Natural killer cell (primary cell): ENCODE data around the gene LCE3E. TPM values are rescaled to one million over a fixed set of nuclear protein-coding genes. Genes with fewer than 3 reads are reported as not detected.

Experiments used
- ATAC-seq, 3 donors: fragments of 150-1000 bp in 2 of 3; fragments of 200-7000 bp in 1 of 3; cut with Tn5 transposase; 1 replicate in 1 of 3; 2 replicates in 2 of 3; pipeline ENCODE4 v1.10.0; 2021; ENCODE audit warnings: mild to moderate bottlenecking in 2 of 3, moderate library complexity in 2 of 3
- DNase-seq, 2 donors: peaks; one replicate each; pipeline versions ENCODE4 v3.0.0 to v3.0.0-alpha.2; 2013 to 2021; ENCODE audit warnings: mixed read lengths in 1 of 2
- H3K27ac ChIP-seq: one replicate; pipeline ENCODE4 v1.5.1; 2013; ENCODE audit warnings: mild to moderate bottlenecking, low read length
- H3K27me3 ChIP-seq: one replicate; pipeline ENCODE4 v1.6.1; 2013; ENCODE audit warnings: low read length; ENCODE audit not compliant: control insufficient read depth, insufficient read depth
- H3K36me3 ChIP-seq: one replicate; pipeline ENCODE4 v1.6.1; 2013; ENCODE audit warnings: low read length; ENCODE audit not compliant: control insufficient read depth, insufficient read depth
- H3K4me1 ChIP-seq: one replicate; pipeline ENCODE4 v1.6.1; 2013; ENCODE audit warnings: low read length; ENCODE audit not compliant: control insufficient read depth, insufficient read depth
- H3K4me3 ChIP-seq: one replicate; pipeline ENCODE4 v1.5.1; 2013; ENCODE audit warnings: low read length
- H3K9me3 ChIP-seq: one replicate; pipeline ENCODE4 v1.6.1; 2013; ENCODE audit warnings: low read length; ENCODE audit not compliant: control insufficient read depth, insufficient read depth
- H3K27ac Mint-ChIP-seq, 2 donors: one replicate each; pipeline ENCODE4 v1.8.0; 2022; ENCODE audit warnings: mild to moderate bottlenecking in 2 of 2, mixed read lengths in 2 of 2, moderate library complexity in 1 of 2
- H3K27me3 Mint-ChIP-seq, 2 donors: one replicate each; pipeline ENCODE4 v1.8.0; 2022; ENCODE audit warnings: low read depth in 2 of 2, mixed read lengths in 2 of 2
- H3K36me3 Mint-ChIP-seq: one replicate; pipeline ENCODE4 v1.8.0; 2022; ENCODE audit warnings: mixed read lengths
- H3K4me1 Mint-ChIP-seq, 2 donors: one replicate each; pipeline ENCODE4 v1.8.0; 2022; ENCODE audit warnings: mixed read lengths in 2 of 2
- H3K4me3 Mint-ChIP-seq: one replicate; pipeline ENCODE4 v1.8.0; 2022; ENCODE audit warnings: mild to moderate bottlenecking, moderate library complexity, mixed read lengths
- H3K9me3 Mint-ChIP-seq, 2 donors: one replicate each; pipeline ENCODE4 v1.8.0; 2022; ENCODE audit warnings: mixed read lengths in 2 of 2
- CTCF ChIP-seq: fragments of 200-600 bp; IDR thresholded peaks from one replicate; pipeline ENCODE4 v1.8.0; 2022; ENCODE audit warnings: antibody characterized with exemption
- WGBS: methylation state at CpG from one replicate; pipeline ENCODE4 v1.1.7; 2013; ENCODE audit warnings: missing lambda C conversion rate; ENCODE audit not compliant: insufficient coverage; 5-methylcytosine and 5-hydroxymethylcytosine counted together
- intact Hi-C: fragments of 100-400 bp; cut with micrococcal nuclease; formaldehyde crosslinking; loops from one replicate; pipeline ENCODE4 v1.14.2; 2022
- total RNA-seq, 4 donors: library from RNA; stranded (reverse); fragments of 120-200 nt in 1 of 4; gene quantifications; one replicate each; pipeline versions ENCODE4 v1.2.3 to v1.2.4, GENCODE V29; 2013 to 2022

LCE3E gene
- total RNA-seq, 3 donors from 2014 or later (not counting 1 experiment from before 2014, with no cell fraction given): not detected

DNA sequence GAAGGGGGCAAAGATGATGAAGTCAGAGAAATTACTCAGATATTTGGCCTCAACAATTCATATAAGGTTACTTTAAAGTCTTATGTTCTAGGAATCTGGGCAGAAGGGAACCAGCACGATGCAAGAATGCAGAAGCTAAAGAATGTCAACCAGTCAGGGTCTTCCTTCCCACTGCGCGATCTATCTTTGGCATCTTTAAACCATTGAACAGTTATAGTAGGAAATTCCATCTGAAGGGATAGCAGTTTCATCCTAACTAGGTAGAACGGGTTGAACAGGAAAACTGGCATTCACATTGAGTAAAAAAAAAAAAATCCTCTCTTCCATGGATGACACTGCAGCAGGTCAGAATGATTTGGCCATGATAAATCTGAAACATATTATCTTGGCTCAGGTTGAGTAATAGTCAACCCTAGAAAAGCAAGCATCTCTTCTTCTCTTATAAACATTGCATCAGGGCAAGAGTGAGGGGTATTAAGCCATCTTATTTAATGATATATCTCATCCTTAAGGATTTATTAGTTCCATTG lies 46.0 kb downstream of the LCE3E start:
- Mint-ChIP-seq H3K9me3 (no peaks in the 10 kb centered on the region), H3K27ac (no peak overlapping the region), H3K4me1 (no peaks in the 10 kb centered on the region), H3K27me3 (peaks cover 17 to 23% of the 10 kb centered on the region in 2 donors), H3K4me3 (no peak overlapping the region), H3K36me3 (no peaks in the 10 kb centered on the region)
- ATAC-seq: no peak
- DNase-seq: no peak
- no peaks in the 10 kb centered on the region for H3K9me3 ChIP-seq
- intact Hi-C loops: no loop called here
- H3K27ac ChIP-seq: no peak overlapping the region
- no peaks in the 10 kb centered on the region for H3K36me3 ChIP-seq
- WGBS: 67% methylated on average over 3 of the region's 4 CpGs
- H3K4me3 ChIP-seq: no peak overlapping the region
- H3K4me1 ChIP-seq: no peaks in the 10 kb centered on the region
- peaks cover 12% of the 10 kb centered on the region for H3K27me3 ChIP-seq
- TF ChIP-seq CTCF: no peak

- no peak for TF ChIP-seq CTCF
- peaks cover 13% of the 10 kb centered on the region for H3K27me3 ChIP-seq
- no peaks in the 10 kb centered on the region for H3K36me3 ChIP-seq
- ATAC-seq: no peak
- no peak overlapping the region for H3K27ac ChIP-seq
- no peak overlapping the region for H3K4me3 ChIP-seq
- no peak for DNase-seq
- 0% methylated on average over 1 of the region's 1 CpG for WGBS
- intact Hi-C loops: no loop called here
- no peaks in the 10 kb centered on the region for H3K4me1 ChIP-seq
- no peaks in the 10 kb centered on the region for H3K4me1 Mint-ChIP-seq
- H3K36me3 Mint-ChIP-seq: no peaks in the 10 kb centered on the region
- no peaks in the 10 kb centered on the region for H3K9me3 ChIP-seq
- no peaks in the 10 kb centered on the region for H3K9me3 Mint-ChIP-seq
- no peak overlapping the region for H3K4me3 Mint-ChIP-seq
- peaks cover 18 to 26% of the 10 kb centered on the region in 2 donors for H3K27me3 Mint-ChIP-seq
- no peak overlapping the region for H3K27ac Mint-ChIP-seq
Measured at GRCh38 chr1:152519851-152520250, 46.7 kb downstream of the LCE3E start.

DNA sequence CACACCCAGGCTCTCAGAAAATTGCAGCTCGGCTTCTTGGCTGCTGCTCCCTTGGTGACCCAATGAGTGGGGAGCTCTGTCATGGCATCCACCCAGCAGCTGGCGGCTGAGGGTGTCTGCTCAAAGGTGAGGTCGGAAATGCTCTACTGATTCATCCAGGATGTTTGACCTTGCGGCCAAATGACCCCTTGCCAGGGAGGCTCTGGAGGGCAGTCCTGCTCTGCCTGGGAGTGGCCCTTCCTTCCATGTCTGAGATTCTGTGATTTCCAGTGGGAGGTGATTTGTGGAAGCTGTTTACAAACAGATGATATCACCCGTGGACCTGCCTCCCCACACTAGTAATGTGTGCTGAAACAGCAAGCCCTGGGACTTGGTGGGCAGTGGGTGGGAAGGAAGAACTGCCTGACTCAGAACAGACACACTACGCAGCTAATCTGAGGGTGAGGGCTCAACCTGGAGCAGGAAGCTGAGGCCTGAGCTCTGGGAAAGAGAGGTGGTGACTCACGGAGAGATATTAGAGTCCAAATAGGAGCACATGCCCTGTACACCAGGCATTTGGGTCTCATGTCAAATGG lies 49.3 kb downstream of the LCE3E start:
- whole genome bisulfite sequencing: 83% methylated on average over 7 of the region's 7 CpGs
- peaks cover 38 to 49% of the 10 kb centered on the region in 2 donors for H3K27me3 Mint-ChIP-seq
- no peak overlapping the region for H3K4me3 Mint-ChIP-seq
- H3K4me1 Mint-ChIP-seq: no peaks in the 10 kb centered on the region
- no peaks in the 10 kb centered on the region for H3K36me3 Mint-ChIP-seq
- Histone ChIP-seq H3K36me3 (no peaks in the 10 kb centered on the region), H3K4me3 (no peak overlapping the region), H3K4me1 (no peaks in the 10 kb centered on the region), H3K27ac (no peak overlapping the region), H3K27me3 (peaks cover 18% of the 10 kb centered on the region), H3K9me3 (no peaks in the 10 kb centered on the region)
- ATAC-seq (no peak), DNase-seq (no peak)
- intact Hi-C loops: no loop called here
- TF ChIP-seq CTCF: no peak
- H3K9me3 Mint-ChIP-seq: no peaks in the 10 kb centered on the region
- H3K27ac Mint-ChIP-seq: no peak overlapping the region

GRCh38 chr1:152516082-152516481 lies 50.5 kb downstream of the LCE3E start:
- intact Hi-C loops: no loop called here
- Histone ChIP-seq H3K4me3 (no peak overlapping the region), H3K4me1 (no peaks in the 10 kb centered on the region), H3K27me3 (peaks cover 18% of the 10 kb centered on the region), H3K36me3 (no peaks in the 10 kb centered on the region), H3K27ac (no peak overlapping the region), H3K9me3 (no peaks in the 10 kb centered on the region)
- no peaks in the 10 kb centered on the region for H3K9me3 Mint-ChIP-seq
- H3K36me3 Mint-ChIP-seq: no peaks in the 10 kb centered on the region
- no peaks in the 10 kb centered on the region for H3K4me1 Mint-ChIP-seq
- no peak for ATAC-seq
- no peak overlapping the region for H3K4me3 Mint-ChIP-seq
- H3K27ac Mint-ChIP-seq: no peak overlapping the region
- peaks cover 46 to 57% of the 10 kb centered on the region in 2 donors for H3K27me3 Mint-ChIP-seq
- no peak for TF ChIP-seq CTCF
- DNase-seq: no peak
- 77% methylated on average over 7 of the region's 7 CpGs for WGBS
